Psoas muscle (tissue), 8 donors: ENCODE measurements around the gene NABP1. TPM values are rescaled to one million over a fixed set of nuclear protein-coding genes. Genes with fewer than 3 reads are reported as not detected.
A peak's percentile ranks its signal among the peaks of the same experiment; 100 is the strongest.

Experiments
- ATAC-seq, 4 donors: fragments of 200-7000 bp; cut with Tn5 transposase; one replicate each; pipeline ENCODE4 v1.9.1; 2020; ENCODE audit warnings: moderate library complexity in 3 of 4, mild to moderate bottlenecking in 2 of 4
- DNase-seq, 2 donors: peaks; one replicate each; pipeline ENCODE4 v3.0.0-alpha.2; 2020
- H3K27ac ChIP-seq: fragments of 200-600 bp; one replicate; pipeline ENCODE4 v1.8.0; 2022
- H3K27me3 ChIP-seq, 3 donors: fragments of 200-600 bp in 1 of 3; one replicate each; pipeline versions ENCODE4 v1.6.1 to v1.8.0; 2013 to 2022; ENCODE audit warnings: low read length in 2 of 3, mild to moderate bottlenecking in 2 of 3, moderate library complexity in 1 of 3; ENCODE audit not compliant: insufficient read depth in 3 of 3
- H3K36me3 ChIP-seq, 2 donors: fragments of 200-600 bp in 1 of 2; one replicate each; pipeline versions ENCODE4 v1.6.1 to v1.8.0; 2013 to 2022; ENCODE audit warnings: low read depth in 1 of 2, mild to moderate bottlenecking in 1 of 2, moderate library complexity in 1 of 2; ENCODE audit not compliant: insufficient read depth in 1 of 2
- H3K4me1 ChIP-seq: fragments of 200-600 bp; one replicate; pipeline ENCODE4 v1.8.0; 2022
- H3K4me3 ChIP-seq: fragments of 200-600 bp; one replicate; pipeline ENCODE4 v1.8.0; 2022; ENCODE audit warnings: mild to moderate bottlenecking
- H3K9me3 ChIP-seq: fragments of 200-600 bp; one replicate; pipeline ENCODE4 v1.8.0; 2022
- WGBS, 3 donors: extraction: QIAGEN DNeasy Blood & Tissue Kit; methylation state at CpG; one replicate each; pipeline versions ENCODE4 v1.1.6 to v1.1.7; 2013; 5-methylcytosine and 5-hydroxymethylcytosine counted together
- intact Hi-C, 2 donors: fragments of 100-400 bp; cut with DNase I; formaldehyde crosslinking; loops; one replicate each; pipeline versions ENCODE4 v1.11.0 to v1.14.2; 2022
- polyA plus RNA-seq, 3 donors: library from polyadenylated mRNA; stranded (reverse); fragments of 200-250 nt; gene quantifications; one replicate each; pipeline ENCODE4 v1.2.3, GENCODE V29; 2013
- total RNA-seq, 4 donors: library from RNA; stranded (reverse); fragmentation: NEBNext Ultra II Directional in 2 of 4; extraction: Animal tissue kit (Norgen Biotek cat#: 25700) in 2 of 4; gene quantifications; one replicate each; pipeline versions ENCODE4 v1.2.1 to v1.2.4, GENCODE V29; 2021 to 2023
- TF ChIP-seq, protein P1 (sequence below): fragments of 200-600 bp; IDR thresholded peaks from one replicate; pipeline ENCODE4 v1.8.0; 2022; ENCODE audit warnings: antibody characterized with exemption
- donor health status: healthy with polysubstance abuse.
- donor health status: DM: no; HTN: no; CAD: no; lungs with moderate emphysema.
- donor health status: Bipolar disorder and iron deficiency.
- donor health status: healthy.
- donor health status: DM: yes; HTN: yes; CAD: no.
- donor health status: DM: no; HTN: no; CAD: no.
- donor health status: DM: no; HTN: no; CAD: no.
- donor health status: DM: yes; HTN: yes; CAD: no.

The NABP1 gene
- total and polyA plus RNA-seq, 7 donors: 4.0 to 41.6 (median 8.4) TPM

DNA sequence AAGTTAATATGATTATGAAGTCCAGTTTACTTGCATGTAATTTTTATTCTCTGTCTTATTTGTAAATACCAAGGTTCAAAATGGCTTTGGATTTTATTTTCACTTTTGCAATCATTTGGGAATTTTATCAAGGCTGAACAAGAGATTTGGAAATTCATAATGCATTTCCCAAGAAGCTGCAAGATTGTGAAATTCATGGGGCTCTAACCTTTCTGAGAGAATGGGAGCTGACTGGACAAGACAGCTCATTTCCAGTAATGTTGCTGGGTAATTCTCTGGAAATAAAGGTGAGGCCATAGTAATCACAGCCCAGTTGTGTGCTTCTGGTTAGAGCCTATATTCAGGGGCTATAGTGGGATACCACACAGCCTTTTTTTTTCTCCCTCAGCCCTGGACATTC, 21.5 kb upstream of the NABP1 start:
- Histone ChIP-seq H3K4me3 (no peak overlapping the region), H3K4me1 (no peaks in the 10 kb centered on the region), H3K27me3 (no peaks in the 10 kb centered on the region), H3K36me3 (no peaks in the 10 kb centered on the region), H3K9me3 (no peaks in the 10 kb centered on the region), H3K27ac (peak overlapping the region; percentile 27)
- intact Hi-C loops: no loop called here
- no peak for DNase-seq
- TF ChIP-seq, protein P1, sequence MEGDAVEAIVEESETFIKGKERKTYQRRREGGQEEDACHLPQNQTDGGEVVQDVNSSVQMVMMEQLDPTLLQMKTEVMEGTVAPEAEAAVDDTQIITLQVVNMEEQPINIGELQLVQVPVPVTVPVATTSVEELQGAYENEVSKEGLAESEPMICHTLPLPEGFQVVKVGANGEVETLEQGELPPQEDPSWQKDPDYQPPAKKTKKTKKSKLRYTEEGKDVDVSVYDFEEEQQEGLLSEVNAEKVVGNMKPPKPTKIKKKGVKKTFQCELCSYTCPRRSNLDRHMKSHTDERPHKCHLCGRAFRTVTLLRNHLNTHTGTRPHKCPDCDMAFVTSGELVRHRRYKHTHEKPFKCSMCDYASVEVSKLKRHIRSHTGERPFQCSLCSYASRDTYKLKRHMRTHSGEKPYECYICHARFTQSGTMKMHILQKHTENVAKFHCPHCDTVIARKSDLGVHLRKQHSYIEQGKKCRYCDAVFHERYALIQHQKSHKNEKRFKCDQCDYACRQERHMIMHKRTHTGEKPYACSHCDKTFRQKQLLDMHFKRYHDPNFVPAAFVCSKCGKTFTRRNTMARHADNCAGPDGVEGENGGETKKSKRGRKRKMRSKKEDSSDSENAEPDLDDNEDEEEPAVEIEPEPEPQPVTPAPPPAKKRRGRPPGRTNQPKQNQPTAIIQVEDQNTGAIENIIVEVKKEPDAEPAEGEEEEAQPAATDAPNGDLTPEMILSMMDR: no peak
- peak in 2 of 4 donors; percentile 48 to 52 for ATAC-seq

DNA sequence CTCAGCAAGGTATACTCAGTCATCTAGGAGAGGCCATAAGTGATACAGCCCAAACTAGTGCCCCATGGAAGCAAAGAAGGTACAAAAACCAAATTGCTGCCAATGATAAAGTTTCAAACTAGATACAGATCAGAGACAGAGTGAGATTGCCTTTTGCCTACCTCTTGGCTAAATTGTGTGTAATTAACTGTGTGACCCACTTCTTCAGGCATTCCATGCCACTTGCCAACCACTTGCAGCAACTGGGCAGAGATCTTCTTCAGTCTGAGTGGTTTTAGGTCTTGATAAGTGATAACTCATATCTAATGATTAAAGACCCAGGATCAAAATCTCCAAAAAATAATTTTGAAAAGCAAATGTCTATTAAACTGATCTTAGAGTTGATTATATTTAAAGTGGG, 21.1 kb upstream of the NABP1 start:
- Histone ChIP-seq H3K36me3 (no peaks in the 10 kb centered on the region), H3K9me3 (no peaks in the 10 kb centered on the region), H3K4me3 (no peak overlapping the region), H3K27ac (peak overlapping the region; percentile 27), H3K27me3 (no peaks in the 10 kb centered on the region), H3K4me1 (no peaks in the 10 kb centered on the region)
- no peak for DNase-seq
- TF ChIP-seq, protein P1: no peak
- ATAC-seq: no peak
- intact Hi-C loops: no loop called here

DNA sequence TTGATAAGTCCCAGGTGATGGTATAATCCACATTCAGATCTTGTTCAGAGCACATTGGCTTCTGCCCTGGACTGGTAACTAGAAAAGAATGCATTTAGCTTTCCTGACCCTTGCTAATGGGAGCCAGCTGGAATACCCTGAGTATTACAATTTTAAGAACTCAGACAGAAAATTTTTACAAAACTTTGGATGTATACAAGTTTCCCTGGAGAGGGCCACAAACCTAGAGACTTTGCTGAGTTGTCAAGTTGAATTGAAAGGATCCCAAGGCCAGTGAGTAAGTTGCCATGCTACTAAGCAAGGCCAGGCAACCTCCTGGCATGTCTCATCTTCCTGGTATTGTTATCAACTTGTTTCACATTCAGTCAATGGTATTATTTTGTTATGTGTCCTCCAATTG, 20.0 kb upstream of the NABP1 start:
- Histone ChIP-seq H3K4me1 (no peaks in the 10 kb centered on the region), H3K9me3 (no peaks in the 10 kb centered on the region), H3K36me3 (no peaks in the 10 kb centered on the region), H3K4me3 (no peak overlapping the region), H3K27ac (no peak overlapping the region), H3K27me3 (no peaks in the 10 kb centered on the region)
- DNase-seq (no peak), ATAC-seq (no peak)
- TF ChIP-seq, protein P1: no peak
- intact Hi-C loops: no loop called here

DNA sequence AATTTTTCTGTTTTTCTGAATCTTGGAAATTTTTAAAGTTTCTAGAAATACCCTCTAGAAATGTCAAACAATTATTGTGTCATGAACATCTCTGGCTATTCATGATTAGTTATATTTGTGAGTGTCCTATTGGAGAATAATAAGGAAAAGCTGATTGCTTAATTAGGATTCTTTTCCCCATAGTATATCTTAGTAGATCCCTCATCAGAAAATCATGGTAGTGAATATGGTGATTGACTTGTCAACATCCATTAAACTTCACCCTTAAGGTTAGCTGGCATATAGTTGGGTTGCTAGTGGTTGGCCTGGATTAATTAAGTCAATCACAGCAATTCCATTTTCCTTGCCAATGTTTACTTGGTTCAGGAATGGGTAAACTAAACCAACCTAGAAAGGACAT, 18.7 kb upstream of the NABP1 start:
- no peaks in the 10 kb centered on the region for H3K27me3 ChIP-seq
- H3K9me3 ChIP-seq: no peaks in the 10 kb centered on the region
- ATAC-seq (no peak), DNase-seq (no peak)
- H3K4me3 ChIP-seq: no peak overlapping the region
- no peak overlapping the region for H3K27ac ChIP-seq
- no peaks in the 10 kb centered on the region for H3K36me3 ChIP-seq
- no peaks in the 10 kb centered on the region for H3K4me1 ChIP-seq
- intact Hi-C loops: no loop called here
- TF ChIP-seq, protein P1: no peak

DNA sequence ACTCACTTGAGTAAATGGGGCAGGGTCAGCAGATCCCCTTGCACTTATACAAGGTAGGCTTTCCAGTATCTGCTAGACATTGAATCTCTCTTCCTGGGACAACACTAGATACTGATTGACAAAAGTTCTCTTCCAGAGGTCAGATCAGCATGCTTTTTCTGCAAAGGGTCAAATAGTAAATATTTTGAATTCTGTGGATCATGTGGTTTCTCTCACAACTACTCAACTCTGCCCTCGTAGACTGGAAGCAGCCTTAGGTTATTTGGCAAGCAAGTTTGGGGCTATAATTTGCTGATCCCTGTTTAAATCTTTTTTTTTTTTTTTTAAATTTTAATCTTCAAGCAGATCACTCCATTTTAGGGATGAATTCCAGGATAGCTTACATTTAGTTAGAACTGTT, 17.4 kb upstream of the NABP1 start:
- Histone ChIP-seq H3K27ac (no peak overlapping the region), H3K9me3 (no peaks in the 10 kb centered on the region), H3K36me3 (no peaks in the 10 kb centered on the region), H3K4me1 (no peaks in the 10 kb centered on the region), H3K27me3 (no peaks in the 10 kb centered on the region), H3K4me3 (no peak overlapping the region)
- WGBS, 3 donors: 0 to 84% (median 0%) methylated on average over 1 of the region's 1 CpG
- TF ChIP-seq, protein P1: no peak
- ATAC-seq (no peak), DNase-seq (no peak)
- intact Hi-C loops: no loop called here
